GM18498 (cell line): Measurements from ENCODE around the gene TRIM65.
A peak's percentile ranks its signal among the peaks of the same experiment; 100 is the strongest.

Experiments
- ATAC-seq: cut with Tn5 transposase; IDR thresholded peaks from one replicate; pipeline ENCODE4 v1.9.1; 2021; ENCODE audit warnings: mild to moderate bottlenecking, moderate library complexity; ENCODE audit not compliant: unreplicated experiment

The TRIM65 gene

GRCh38 chr17:75896415-75897159 is at the start of gene TRIM65:
TRIM65 (minus strand) TSS chr17:75896951; CDS start chr17:75896937, 14 bp downstream.
- ATAC-seq = peak; percentile 73

- no peak for ATAC-seq
Measured at GRCh38 chr17:75945211-75945610, 48.5 kb upstream of the TRIM65 start.

- no peak for ATAC-seq
Measured at GRCh38 chr17:75943491-75943890, 46.7 kb upstream of the TRIM65 start.

GRCh38 chr17:75942473-75942872 is 45.7 kb upstream of the TRIM65 start:
- ATAC-seq = no peak

- ATAC-seq = no peak
Measured at GRCh38 chr17:75941442-75941819, 44.7 kb upstream of the TRIM65 start.

- peak; percentile 96 for ATAC-seq
Measured at GRCh38 chr17:75940727-75941441, 44.1 kb upstream of the TRIM65 start, which contains the start of gene FBF1. FBF1 (minus strand) TSS chr17:75941042; CDS start chr17:75938149, 2,893 bp downstream.

- no peak for ATAC-seq
Measured at GRCh38 chr17:75937652-75938051, 40.9 kb upstream of the TRIM65 start.

GRCh38 chr17:75933808-75934207 is 37.1 kb upstream of the TRIM65 start:
- no peak for ATAC-seq

- ATAC-seq = no peak
Measured at GRCh38 chr17:75932852-75933251, 36.1 kb upstream of the TRIM65 start.

GRCh38 chr17:75931062-75931461 is 34.3 kb upstream of the TRIM65 start:
- no peak for ATAC-seq

- ATAC-seq = no peak
Measured at GRCh38 chr17:75927286-75927922, 30.7 kb upstream of the TRIM65 start.

GRCh38 chr17:75926456-75926855 is 29.7 kb upstream of the TRIM65 start:
- ATAC-seq = no peak

- ATAC-seq = no peak
Measured at GRCh38 chr17:75925912-75926311, 29.2 kb upstream of the TRIM65 start.

- ATAC-seq = no peak
Measured at GRCh38 chr17:75925103-75925502, 28.4 kb upstream of the TRIM65 start.

- ATAC-seq = no peak
Measured at GRCh38 chr17:75922963-75923874, 26.5 kb upstream of the TRIM65 start.

GRCh38 chr17:75922173-75922961 is 25.6 kb upstream of the TRIM65 start:
- no peak for ATAC-seq

GRCh38 chr17:75921596-75921995 is 24.8 kb upstream of the TRIM65 start:
- ATAC-seq = no peak

- ATAC-seq = no peak
Measured at GRCh38 chr17:75920045-75920560, 23.4 kb upstream of the TRIM65 start.

GRCh38 chr17:75919611-75920010 is 22.9 kb upstream of the TRIM65 start:
- ATAC-seq = no peak
